Ureter (tissue), 1 donor: Measurements from ENCODE around the gene MIEF1. TPM values are rescaled to one million over a fixed set of nuclear protein-coding genes. Genes with fewer than 3 reads are reported as not detected.
"Not testable (repeated sequence)": the region's sequence is repeated elsewhere in the genome, so short reads cannot be mapped to it uniquely, and the experiment has no call there.

Source experiments
- DNase-seq: peaks from one replicate; pipeline ENCODE4 v3.0.0-alpha.2; 2020; ENCODE audit warnings: low spot score
- total RNA-seq: library from RNA; stranded (reverse); gene quantifications from one replicate; pipeline ENCODE4 v1.2.4, GENCODE V29; 2023
- donor health status: DM: yes; HTN: yes; CAD: no.

Gene MIEF1
- total RNA-seq, 1 donor from 2014 or later = 30.1 TPM

- no peak for DNase-seq
These were observed 12.7 kb upstream of the MIEF1 start for GRCh38 chr22:39489094-39490068.

DNA sequence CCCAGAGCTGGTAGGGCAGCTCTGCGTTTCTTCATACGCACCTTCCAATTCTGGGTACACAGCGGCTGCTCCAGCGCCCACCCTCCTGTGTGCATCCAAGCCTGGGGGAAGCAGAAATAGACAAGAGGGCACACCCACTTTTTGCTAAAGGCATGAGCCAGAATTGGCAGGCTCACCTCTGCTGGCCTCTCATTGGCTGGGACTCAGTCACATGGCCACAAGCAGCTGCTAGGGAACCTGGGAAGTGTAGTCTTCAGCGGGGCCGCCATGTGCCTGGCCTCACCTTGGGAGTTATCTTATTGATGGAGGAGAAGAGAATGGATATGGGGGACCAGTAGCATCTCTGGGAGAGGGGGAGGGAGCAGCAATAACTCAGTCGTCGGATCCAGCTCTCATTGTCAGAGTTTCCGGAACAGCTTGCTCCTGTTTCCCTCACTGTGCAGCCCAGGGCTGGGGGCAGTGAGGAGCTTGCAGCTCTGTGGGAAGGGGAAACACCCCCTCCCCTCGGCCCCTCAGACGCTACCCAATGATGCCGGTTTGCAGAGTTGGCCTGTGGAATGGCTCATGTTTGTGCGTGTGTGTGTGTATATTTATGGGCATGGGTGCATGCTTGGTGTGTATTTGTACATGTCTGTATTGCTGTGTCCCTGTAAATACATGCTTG lies 11.8 kb upstream of the MIEF1 start:
- DNase-seq = peak; percentile 86

DNA sequence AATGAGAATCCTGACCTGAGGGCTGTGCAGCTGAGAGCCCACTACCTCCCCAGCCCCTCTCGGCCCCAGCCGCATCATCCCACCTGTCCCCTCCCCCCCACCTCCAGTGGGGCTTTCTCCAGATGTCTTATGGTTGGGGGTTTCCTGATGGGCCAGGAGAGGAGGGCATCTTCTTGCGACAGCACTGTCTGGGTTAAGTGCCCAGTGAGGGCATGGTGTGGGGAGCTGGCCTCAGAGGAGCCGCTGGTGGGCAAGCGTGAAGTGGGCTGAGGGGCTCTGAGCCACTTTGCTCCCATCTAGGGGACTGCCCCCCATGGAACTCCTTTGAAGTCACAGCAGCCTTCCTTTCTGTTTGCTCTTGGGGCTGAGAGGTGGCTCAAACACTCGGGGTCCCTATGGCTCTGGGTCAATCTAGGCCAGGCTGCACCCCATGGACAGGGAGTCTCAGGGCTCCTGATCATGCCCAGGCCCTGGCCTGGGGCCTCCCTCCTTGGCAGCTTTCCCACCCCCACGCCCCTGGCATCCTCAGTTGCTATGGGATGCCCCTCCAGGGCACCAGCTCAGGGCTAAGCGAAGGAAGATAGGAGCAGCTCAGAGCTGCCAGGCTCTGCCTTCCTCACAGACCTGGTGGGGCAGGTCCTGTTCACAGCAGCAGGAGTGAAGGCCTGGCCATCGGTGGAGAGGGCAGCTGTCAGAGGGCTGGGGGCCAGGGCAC lies 11.0 kb upstream of the MIEF1 start:
- no peak for DNase-seq

GRCh38 chr22:39491696-39492095 lies 10.4 kb upstream of the MIEF1 start:
- DNase-seq = no peak

DNA sequence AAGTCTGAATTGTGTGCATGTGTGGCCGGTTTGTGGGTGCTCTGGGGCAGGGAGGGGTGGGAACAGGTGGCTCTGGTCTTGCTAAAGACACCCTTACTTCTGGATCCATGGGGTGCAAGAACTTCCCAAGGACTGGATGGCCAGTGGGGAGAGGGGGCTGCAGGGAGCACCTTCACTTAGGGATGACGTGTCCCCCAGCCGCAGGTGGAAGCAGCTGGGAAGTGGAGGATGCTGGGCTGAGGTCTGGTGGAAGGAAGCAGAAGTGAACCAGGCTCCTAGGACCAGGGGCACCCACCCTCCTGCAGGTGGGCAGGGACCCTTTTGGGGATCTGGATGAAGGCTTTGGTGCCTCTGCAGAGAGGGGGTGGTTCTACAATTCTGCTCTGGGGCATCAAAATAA lies 9.9 kb upstream of the MIEF1 start:
- no peak for DNase-seq

- DNase-seq = no peak
These were observed 8.3 kb upstream of the MIEF1 start for GRCh38 chr22:39493759-39494158.

- no peak for DNase-seq
These were observed 7.5 kb upstream of the MIEF1 start for GRCh38 chr22:39494471-39495120.

DNA sequence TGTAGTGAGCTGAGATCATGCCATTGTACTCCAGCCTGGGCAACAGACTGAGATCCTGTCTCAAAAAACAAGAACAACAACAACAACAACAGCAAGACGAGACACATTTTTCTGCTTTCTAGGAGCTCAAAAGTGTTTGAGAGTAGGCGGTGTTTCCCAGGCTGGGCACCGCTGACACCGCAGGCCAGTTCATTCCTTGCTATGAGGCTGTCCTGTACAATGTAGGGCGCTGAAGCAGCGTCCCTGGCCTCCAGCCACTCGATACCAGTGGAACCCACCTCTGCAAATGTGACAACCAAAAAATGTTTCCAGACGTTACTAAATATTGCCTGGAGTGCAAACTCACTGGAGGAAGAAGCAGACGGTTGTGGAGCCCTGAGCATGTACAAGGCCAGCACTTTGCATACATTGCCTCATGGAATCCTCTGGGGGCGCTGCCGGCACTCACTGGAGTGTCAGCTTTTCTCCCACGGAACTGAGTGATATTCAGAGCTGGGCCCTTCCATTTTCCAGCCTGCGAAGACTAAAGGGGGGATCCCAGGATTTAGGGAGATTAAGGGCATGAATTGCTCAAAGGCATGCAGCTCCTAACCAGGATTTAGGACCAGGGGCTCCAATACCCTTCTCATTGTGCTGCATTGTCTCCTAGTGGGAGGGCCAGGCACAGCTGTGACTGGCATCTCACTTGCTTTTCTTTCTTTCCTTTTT lies 5.8 kb upstream of the MIEF1 start:
- DNase-seq = no peak

GRCh38 chr22:39497429-39497828 lies 4.7 kb upstream of the MIEF1 start:
- no peak for DNase-seq

- no peak for DNase-seq
These were observed 3.7 kb upstream of the MIEF1 start for GRCh38 chr22:39498368-39498767.

- DNase-seq = no peak
These were observed 3.3 kb upstream of the MIEF1 start for GRCh38 chr22:39498802-39499201.

DNA sequence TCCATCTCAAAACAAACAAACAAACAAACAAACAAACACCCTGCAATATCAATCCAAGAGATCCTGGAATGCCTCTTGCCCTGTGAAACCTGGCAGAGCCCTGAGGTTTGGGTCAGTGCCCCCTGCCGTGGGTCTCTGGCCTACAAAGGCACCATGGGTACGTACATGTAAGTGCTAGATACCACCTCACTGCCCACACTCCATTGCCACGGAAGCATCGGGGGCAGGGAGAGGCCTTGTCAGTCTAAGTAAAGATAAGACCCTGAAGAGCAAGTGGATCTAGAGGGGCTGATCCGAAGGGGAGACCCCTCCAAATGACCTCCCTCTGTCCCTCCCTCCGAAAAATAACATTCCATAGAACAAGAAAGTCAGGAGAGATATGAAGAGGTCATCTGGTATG lies 2.0 kb upstream of the MIEF1 start:
- no peak for DNase-seq

- no peak for DNase-seq
These were observed 414 bp upstream of the MIEF1 start for GRCh38 chr22:39501644-39502108.

GRCh38 chr22:39502789-39503409 lies 809 bp downstream of the MIEF1 start:
- no peak for DNase-seq

DNA sequence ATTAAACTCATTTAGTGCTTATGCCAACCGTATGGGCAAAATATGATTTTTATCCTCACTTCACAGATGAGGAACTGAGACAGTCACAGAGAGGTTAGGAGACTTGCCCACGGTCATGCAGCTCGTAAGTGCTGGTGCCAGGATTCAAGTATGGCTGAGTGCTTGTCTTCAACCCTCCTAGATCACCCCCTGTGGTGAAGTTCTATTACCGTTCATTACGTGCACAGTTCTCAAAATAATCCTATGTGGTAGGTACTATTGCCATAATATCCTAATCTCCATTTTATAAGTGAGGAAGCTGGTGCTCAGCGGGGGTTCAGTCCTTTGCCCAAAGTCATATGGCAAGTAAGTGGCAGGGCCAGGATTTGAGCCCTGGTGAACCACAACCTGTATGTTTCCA lies 1.5 kb downstream of the MIEF1 start:
- DNase-seq = no peak

GRCh38 chr22:39504071-39504470 lies 2.0 kb downstream of the MIEF1 start:
- DNase-seq = no peak

DNA sequence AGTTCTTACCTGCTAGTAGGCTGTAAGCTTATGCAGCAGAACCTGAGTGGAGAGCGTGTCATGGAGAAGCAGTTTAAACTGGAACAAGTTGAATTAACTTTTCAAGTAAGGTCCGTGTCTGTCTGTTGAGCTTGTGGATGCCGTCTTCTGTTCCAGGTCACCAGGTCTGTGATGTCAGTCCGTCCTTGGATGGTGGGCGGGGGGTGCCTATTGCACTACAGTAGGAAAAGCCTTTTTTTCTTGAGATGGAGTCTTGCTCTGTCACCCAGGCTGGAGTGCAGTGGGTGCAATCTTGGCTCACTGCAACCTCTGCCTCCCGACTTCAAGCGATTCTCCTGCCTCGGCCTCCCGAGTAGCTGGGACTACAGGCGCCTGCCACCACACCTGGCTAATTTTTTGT lies 4.9 kb downstream of the MIEF1 start:
- DNase-seq = not testable (repeated sequence)

DNA sequence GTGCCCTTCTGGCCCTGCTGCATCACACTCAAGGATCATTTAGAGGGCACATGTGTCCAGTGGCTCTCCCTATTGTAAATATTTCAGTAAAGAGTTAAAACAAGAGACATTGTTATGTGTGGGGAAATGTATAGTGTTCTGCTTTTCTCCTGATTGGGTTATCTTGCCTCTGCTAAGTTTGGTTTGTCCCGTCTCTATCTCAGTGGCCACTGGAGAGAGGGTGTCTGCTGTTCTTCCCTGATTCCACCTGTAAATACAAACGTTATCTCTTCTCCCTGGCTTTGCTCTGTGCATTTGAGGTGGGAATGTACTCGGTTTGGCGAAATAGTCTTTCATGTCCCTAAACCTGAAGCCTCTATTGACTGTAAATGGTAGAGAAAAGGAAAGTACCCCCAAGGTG lies 6.3 kb downstream of the MIEF1 start:
- DNase-seq = no peak

DNA sequence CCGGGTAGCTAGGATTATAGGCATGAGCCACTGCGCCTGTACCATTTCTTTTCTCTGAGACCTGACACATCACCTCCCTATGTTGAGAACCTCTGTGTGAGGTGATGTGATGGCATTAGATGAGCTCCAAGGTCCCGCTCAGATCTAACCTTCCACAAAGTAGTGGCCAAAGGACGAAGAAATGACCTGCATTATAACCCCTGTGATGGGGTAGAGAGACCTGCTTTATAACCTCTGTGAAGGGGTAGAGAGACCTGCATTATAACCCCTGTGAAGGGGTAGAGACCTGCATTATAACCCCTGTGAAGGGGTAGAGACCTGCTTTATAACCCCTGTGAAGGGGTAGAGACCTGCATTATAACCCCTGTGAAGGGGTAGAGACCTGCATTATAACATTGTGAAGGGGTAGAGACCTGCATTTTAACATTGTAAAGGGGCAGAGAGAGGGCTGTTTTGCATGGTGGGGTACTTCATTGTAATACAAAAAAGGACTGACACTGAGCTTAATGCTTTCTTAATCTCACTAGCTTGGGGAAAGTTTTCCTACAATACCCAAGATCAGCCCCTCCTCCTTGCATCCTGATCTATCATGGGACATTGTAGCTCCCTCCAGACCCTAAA lies 8.5 kb downstream of the MIEF1 start:
- DNase-seq = no peak

GRCh38 chr22:39511226-39511625 lies 9.1 kb downstream of the MIEF1 start:
- no peak for DNase-seq
